Mucosa of gallbladder (tissue), 1 donor: ENCODE measurements around the gene CTNNA3. TPM values are rescaled to one million over a fixed set of nuclear protein-coding genes. Genes with fewer than 3 reads are reported as not detected.
"Not testable (repeated sequence)": the region's sequence is repeated elsewhere in the genome, so short reads cannot be mapped to it uniquely, and the experiment has no call there.

Source experiments
- DNase-seq: peaks from one replicate; pipeline ENCODE4 v3.0.0-alpha.2; 2020; ENCODE audit warnings: low spot score
- total RNA-seq: library from RNA; stranded (reverse); gene quantifications from one replicate; pipeline ENCODE4 v1.2.1, GENCODE V29; 2021
- donor health status: DM: no; HTN: no; CAD: no.

The CTNNA3 gene
- total RNA-seq, 1 donor from 2014 or later = 3.7 TPM

GRCh38 chr10:67602268-67602950 is 93.6 kb downstream of the CTNNA3 start:
- no peak for DNase-seq

GRCh38 chr10:67599597-67599996 is 96.4 kb downstream of the CTNNA3 start:
- DNase-seq = no peak

- no peak for DNase-seq
These were observed 99.4 kb downstream of the CTNNA3 start for GRCh38 chr10:67596641-67597040.

- no peak for DNase-seq
These were observed 108.2 kb downstream of the CTNNA3 start for GRCh38 chr10:67587771-67588170.

GRCh38 chr10:67575532-67575931 is 120.5 kb downstream of the CTNNA3 start:
- no peak for DNase-seq

GRCh38 chr10:67573484-67573883 is 122.5 kb downstream of the CTNNA3 start:
- DNase-seq = no peak

- no peak for DNase-seq
These were observed 124.5 kb downstream of the CTNNA3 start for GRCh38 chr10:67571503-67571902.

GRCh38 chr10:67558311-67558710 is 137.7 kb downstream of the CTNNA3 start:
- not testable (repeated sequence) for DNase-seq

GRCh38 chr10:67553254-67553653 is 142.7 kb downstream of the CTNNA3 start:
- DNase-seq = no peak

- no peak for DNase-seq
These were observed 145.1 kb downstream of the CTNNA3 start for GRCh38 chr10:67550838-67551402.

- no peak for DNase-seq
These were observed 145.9 kb downstream of the CTNNA3 start for GRCh38 chr10:67550046-67550445.

GRCh38 chr10:67549390-67549789 is 146.6 kb downstream of the CTNNA3 start:
- no peak for DNase-seq

- DNase-seq = no peak
These were observed 154.6 kb downstream of the CTNNA3 start for GRCh38 chr10:67541411-67541810.

GRCh38 chr10:67539312-67539711 is 156.7 kb downstream of the CTNNA3 start:
- DNase-seq = no peak

GRCh38 chr10:67537906-67538305 is 158.1 kb downstream of the CTNNA3 start:
- no peak for DNase-seq

GRCh38 chr10:67533376-67533775 is 162.6 kb downstream of the CTNNA3 start:
- no peak for DNase-seq

GRCh38 chr10:67530990-67531389 is 165.0 kb downstream of the CTNNA3 start:
- not testable (repeated sequence) for DNase-seq

GRCh38 chr10:67527351-67527750 is 168.6 kb downstream of the CTNNA3 start:
- no peak for DNase-seq

- no peak for DNase-seq
These were observed 174.4 kb downstream of the CTNNA3 start for GRCh38 chr10:67521546-67521945.

GRCh38 chr10:67520924-67521520 is 175.0 kb downstream of the CTNNA3 start:
- DNase-seq = peak; percentile 22

GRCh38 chr10:67519434-67519833 is 176.6 kb downstream of the CTNNA3 start:
- DNase-seq = no peak

GRCh38 chr10:67518756-67519155 is 177.2 kb downstream of the CTNNA3 start:
- DNase-seq = no peak

- DNase-seq = no peak
These were observed 178.0 kb downstream of the CTNNA3 start for GRCh38 chr10:67518043-67518442.
